WERI-Rb-1 (cell line): ENCODE results near the gene PHACTR3.

ENCODE experiments used
- DNase-seq: peaks from one replicate; pipeline ENCODE4 v3.0.0-alpha.2; 2020
- H3K27ac ChIP-seq: fragments of 250-450 bp; sonication (Bioruptor Pico); 2 replicates; pipeline ENCODE4 v1.5.1; 2020; ENCODE audit warnings: mild to moderate bottlenecking, moderate library complexity
- H3K27me3 ChIP-seq: fragments of 250-450 bp; sonication (Bioruptor Pico); 2 replicates; pipeline ENCODE4 v1.5.1; 2021; ENCODE audit warnings: mild to moderate bottlenecking, low read depth, moderate library complexity; ENCODE audit not compliant: insufficient read depth, severe bottlenecking
- H3K36me3 ChIP-seq: fragments of 250-450 bp; sonication (Bioruptor Pico); 2 replicates; pipeline ENCODE4 v1.5.1; 2020; ENCODE audit warnings: mild to moderate bottlenecking, moderate library complexity
- H3K4me3 ChIP-seq: 2 replicates; pipeline ENCODE4 v1.5.1; 2011; ENCODE audit warnings: low read depth, mild to moderate bottlenecking, control low read depth, low read length
- H3K9me3 ChIP-seq: fragments of 250-450 bp; sonication (Bioruptor Pico); 2 replicates; pipeline ENCODE4 v1.5.1; 2021; ENCODE audit warnings: mild to moderate bottlenecking, moderate library complexity; ENCODE audit not compliant: severe bottlenecking
- CTCF ChIP-seq: IDR thresholded peaks from 2 replicates; pipeline ENCODE4 v1.5.1; 2011; ENCODE audit warnings: low read depth, mild to moderate bottlenecking, control low read depth, inconsistent platforms, low read length

PHACTR3 gene

GRCh38 chr20:59603176-59603575 is 1.2 kb upstream of the PHACTR3 start:
- peaks cover 85% of the 10 kb centered on the region for H3K27me3 ChIP-seq
- H3K4me3 ChIP-seq: no peak overlapping the region

GRCh38 chr20:59604741-59605600 is 631 bp downstream of the PHACTR3 start:
- Histone ChIP-seq H3K36me3 (no peaks in the 10 kb centered on the region), H3K4me3 (no peak overlapping the region), H3K27ac (no peak overlapping the region), H3K9me3 (no peaks in the 10 kb centered on the region), H3K27me3 (peaks cover 86% of the 10 kb centered on the region)
- TF ChIP-seq CTCF: no peak
- DNase-seq: no peak

More at GRCh38 chr20:59603176-59603575, 1.2 kb upstream of the PHACTR3 start:
- no peak for TF ChIP-seq CTCF
- Histone ChIP-seq H3K36me3 (no peaks in the 10 kb centered on the region), H3K27ac (no peak overlapping the region), H3K9me3 (no peaks in the 10 kb centered on the region)
- no peak for DNase-seq

- no peak for TF ChIP-seq CTCF
- Histone ChIP-seq H3K36me3 (no peaks in the 10 kb centered on the region), H3K27ac (no peak overlapping the region), H3K9me3 (no peaks in the 10 kb centered on the region), H3K27me3 (peaks cover 87% of the 10 kb centered on the region), H3K4me3 (no peak overlapping the region)
- DNase-seq: no peak
Measured at GRCh38 chr20:59605601-59606364, 1.4 kb downstream of the PHACTR3 start.

GRCh38 chr20:59606566-59606965 is 2.2 kb downstream of the PHACTR3 start:
- no peak for TF ChIP-seq CTCF
- Histone ChIP-seq H3K36me3 (no peaks in the 10 kb centered on the region), H3K9me3 (no peaks in the 10 kb centered on the region), H3K27ac (no peak overlapping the region), H3K4me3 (no peak overlapping the region), H3K27me3 (peaks cover 87% of the 10 kb centered on the region)
- DNase-seq: no peak

- no peak for TF ChIP-seq CTCF
- no peaks in the 10 kb centered on the region for H3K36me3 ChIP-seq
- H3K4me3 ChIP-seq: no peak overlapping the region
- no peak for DNase-seq
- H3K27ac ChIP-seq: no peak overlapping the region
- no peaks in the 10 kb centered on the region for H3K9me3 ChIP-seq
- peaks cover 85% of the 10 kb centered on the region for H3K27me3 ChIP-seq
Measured at GRCh38 chr20:59608396-59608795, 4.1 kb downstream of the PHACTR3 start.
